ENCODE results near the gene CD300LB.
"Not testable (repeated sequence)": the region's sequence is repeated elsewhere in the genome, so short reads cannot be mapped to it uniquely, and the experiment has no call there.

GRCh38 chr17:74518413-74518981 is 12.8 kb downstream of the CD300LB start:
- not testable (repeated sequence) for TF ChIP-seq CTCF, POLR2AphosphoS5, POLR2A, EP300 (IDR thresholded peaks at IDR 0.05)
